Muscle of arm (tissue), 12 donors: Measurements from ENCODE around the gene SEL1L. TPM values are rescaled to one million over a fixed set of nuclear protein-coding genes. Genes with fewer than 3 reads are reported as not detected.
"Not testable (repeated sequence)": the region's sequence is repeated elsewhere in the genome, so short reads cannot be mapped to it uniquely, and the experiment has no call there.

Experiments used
- DNase-seq: peaks from one replicate; pipeline ENCODE4 v3.0.0-alpha.2; 2013
- polyA plus RNA-seq, 12 donors: library from polyadenylated mRNA; unstranded; fragments of 120-200 nt; gene quantifications; one replicate each; pipeline ENCODE4 v1.2.1, GENCODE V29; 2013; ENCODE audit not compliant: insufficient read length in 12 of 12

SEL1L gene
- polyA plus RNA-seq, 12 donors = 34.8 to 54.1 (median 47.6) TPM; not detected in 1

GRCh38 chr14:81534510-81535074 is 939 bp upstream of the SEL1L start:
- no peak for DNase-seq

DNA sequence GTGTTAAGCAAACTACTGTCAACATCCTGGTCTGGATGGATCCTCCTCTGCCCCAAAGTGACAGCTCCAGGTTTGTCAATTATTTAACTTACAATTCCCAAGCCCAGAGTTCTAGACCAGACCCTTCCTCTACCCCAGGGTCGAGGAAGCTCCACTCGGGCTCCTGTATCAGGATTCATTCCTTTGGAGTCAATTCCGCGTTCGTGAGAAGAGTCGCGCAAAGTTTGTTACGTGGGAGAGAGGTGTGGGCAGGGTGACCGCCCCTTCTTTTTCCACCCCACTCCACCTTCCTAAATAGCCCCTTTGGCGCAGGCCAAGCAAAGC is 479 bp downstream of the SEL1L start:
- DNase-seq = no peak

GRCh38 chr14:81529391-81529790 is 4.3 kb downstream of the SEL1L start:
- DNase-seq = no peak

DNA sequence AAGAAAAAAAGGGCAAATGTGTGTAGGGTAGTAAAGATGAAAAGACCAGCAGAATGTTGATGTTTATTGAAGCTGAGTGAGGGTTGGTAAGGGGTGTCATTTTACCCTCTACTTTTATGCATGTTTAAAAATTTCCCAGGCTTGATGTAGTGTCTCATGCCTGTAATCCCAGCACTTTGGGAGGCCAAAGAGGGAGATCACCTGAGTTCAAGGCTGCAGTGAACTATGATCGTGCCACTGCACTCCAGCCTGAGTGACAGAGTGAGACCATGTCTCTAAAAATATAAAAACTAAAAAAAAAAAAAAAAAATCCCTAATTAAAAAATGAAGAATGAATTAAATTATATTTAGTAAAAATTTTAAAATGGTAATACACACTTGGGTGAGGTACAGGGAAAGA is 8.5 kb downstream of the SEL1L start:
- DNase-seq = no peak

- no peak for DNase-seq
Measured at GRCh38 chr14:81523616-81524015, 10.0 kb downstream of the SEL1L start.

DNA sequence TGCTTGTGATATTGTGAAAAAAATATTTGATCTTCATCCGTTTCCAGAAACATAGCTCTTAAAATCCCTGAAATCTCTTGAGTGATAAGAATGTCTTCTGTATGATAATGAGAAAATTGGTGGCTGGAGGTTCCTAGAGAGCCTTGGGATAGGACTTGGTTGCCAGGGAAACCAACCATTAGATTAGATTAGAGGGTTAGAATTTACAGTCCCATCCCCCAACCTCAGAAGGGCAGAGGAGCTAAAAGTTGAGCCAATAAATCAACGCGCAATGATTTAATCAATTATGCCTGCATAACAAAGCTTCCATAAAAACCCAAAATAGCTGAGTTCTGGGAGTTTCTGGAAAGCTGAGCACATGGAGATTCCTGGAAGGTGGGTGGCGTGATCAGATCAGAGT is 10.6 kb downstream of the SEL1L start:
- DNase-seq = no peak

- DNase-seq = no peak
Measured at GRCh38 chr14:81521356-81521755, 12.3 kb downstream of the SEL1L start.

DNA sequence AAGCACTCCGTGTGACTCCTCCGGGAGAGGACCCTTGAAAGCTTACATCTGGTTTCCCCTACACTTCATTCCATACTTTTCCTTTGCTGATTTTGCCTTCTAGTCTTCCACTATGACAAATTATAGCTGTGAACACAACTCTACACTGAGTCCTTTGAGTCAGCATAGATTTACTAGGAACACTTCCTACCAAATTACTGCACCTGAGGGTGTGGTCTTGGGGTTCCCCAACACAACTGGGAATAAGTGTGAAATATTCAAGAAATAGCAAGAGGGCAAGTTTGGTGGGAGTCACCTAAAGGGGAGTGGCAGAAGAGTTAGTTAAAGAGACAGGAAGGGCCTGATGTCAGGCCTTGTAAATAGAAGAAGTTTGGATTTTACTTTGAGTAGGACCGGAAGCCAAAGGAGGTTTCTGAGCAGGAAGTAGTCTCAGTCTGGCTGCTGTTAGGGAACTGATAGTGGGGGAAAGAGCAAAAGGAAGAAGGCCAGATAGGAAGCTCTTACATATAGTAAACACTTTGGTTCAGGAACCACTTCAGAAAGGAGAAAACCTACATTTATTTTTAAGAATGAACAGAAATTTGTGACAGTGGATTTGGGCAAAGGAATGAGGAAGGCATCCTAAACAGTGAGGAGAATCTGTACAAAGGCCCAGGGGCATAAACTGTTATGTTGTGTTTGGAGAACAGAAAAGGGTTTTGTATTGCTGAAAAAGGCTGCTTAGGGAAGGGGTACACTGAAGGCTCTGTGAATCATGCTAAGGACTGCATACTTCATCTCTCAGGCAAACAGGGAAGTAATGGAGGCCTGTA is 14.2 kb downstream of the SEL1L start:
- peak; percentile 19 for DNase-seq

- DNase-seq = no peak
Measured at GRCh38 chr14:81517798-81518398, 15.8 kb downstream of the SEL1L start.

GRCh38 chr14:81516986-81517797 is 16.5 kb downstream of the SEL1L start:
- peak; percentile 43 for DNase-seq

- not testable (repeated sequence) for DNase-seq
Measured at GRCh38 chr14:81515927-81516326, 17.7 kb downstream of the SEL1L start.

DNA sequence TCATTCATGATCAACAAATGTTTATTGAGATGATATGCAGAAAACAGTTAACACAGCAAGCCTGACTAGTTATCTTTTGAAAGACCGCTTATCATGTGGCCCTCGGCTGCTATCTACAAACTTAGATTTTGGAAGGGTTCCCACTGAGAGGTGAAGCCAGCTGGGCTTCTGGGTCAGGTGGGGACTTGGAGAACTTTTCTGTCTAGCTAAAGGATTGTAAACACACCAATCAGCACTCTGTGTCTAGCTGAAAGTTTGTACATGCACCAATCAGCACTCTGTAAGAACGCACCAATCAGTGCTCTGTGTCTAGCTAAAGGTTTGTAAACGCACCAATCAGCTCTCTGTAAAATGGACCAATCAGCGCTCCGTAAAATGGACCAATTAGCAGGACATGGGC is 20.8 kb downstream of the SEL1L start:
- not testable (repeated sequence) for DNase-seq

DNA sequence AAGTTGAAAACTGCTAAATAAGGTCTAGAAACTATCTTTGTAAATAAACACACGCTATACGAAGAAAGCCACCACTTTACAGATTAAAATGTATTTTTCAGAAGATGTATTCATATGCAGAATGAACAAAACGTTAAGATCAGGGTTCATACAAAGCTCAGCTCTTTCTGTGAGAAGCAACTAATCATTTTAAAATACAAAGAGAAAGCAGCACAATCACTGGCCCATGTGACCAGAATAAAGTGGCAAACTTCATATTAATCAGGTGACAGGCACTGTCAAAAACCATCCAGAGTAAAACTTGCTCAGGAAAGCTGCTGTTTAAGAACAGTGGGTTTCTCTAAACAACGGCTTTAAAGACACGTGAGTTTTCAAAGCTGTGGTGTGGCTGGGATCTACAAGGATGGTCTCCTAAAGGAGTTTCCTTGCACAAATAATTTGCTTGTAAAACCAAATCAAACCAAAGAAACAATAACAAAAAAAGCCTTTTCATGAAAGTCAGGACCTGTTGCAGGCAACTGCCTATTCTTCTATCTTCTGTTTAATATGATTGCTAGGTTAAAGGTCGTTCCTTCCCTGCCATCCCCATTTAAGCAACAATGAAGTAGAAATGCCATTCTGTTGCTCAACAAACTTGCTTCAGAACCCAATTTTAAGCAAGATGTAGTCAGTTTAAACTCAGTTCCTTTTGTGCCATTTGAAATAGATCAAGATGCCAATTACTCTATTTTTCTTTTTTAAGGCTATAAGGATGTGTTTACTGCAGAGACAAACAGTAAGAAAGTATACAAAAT is 22.3 kb downstream of the SEL1L start:
- DNase-seq = no peak

DNA sequence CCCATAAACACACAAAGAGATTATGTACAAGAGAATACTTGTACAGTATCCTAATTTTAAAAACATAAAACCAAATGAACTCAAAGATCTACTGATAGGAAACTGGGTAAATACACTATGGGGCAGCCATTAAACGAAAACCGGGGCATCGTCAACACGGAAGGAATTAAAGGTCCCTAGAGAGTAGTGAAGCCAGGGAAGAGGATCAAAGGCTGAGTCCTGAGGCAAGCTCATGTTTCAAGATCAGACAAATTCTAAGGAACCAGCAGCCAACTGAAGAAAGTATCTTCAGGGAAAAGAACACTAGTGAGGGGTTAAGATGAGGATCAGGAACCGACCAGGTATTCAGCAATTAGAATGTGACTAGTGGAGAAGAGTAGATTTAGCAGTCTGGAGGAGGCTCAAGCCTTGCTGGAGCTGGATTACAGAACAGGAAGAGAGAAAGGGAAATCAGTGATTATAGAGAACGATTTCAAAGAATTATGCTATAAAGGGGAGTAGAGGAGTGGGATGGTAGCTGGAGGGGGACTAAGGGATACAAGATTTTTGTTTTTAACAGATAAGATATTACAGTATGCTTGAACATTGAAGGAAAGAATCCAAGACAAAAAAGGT is 23.7 kb downstream of the SEL1L start:
- DNase-seq = no peak

DNA sequence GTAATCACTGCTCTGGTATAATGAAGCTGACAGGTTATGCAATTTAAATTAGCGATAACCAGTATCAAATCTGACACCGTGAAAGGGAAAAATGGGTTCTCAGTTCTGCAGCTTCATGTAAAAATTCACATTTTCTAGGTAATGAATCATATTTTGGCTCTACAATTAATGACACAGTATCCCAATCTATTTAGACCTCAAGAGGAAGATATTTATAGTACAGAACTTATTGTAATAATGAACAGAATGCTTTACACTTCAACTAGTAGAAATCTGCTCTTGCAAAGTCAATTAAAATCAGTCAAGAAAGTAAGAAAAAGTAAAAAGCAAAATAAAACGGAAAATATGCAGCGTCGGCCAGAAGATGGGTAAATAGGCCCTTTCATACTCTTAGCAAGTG is 24.3 kb downstream of the SEL1L start:
- no peak for DNase-seq

GRCh38 chr14:81506487-81506886 is 27.2 kb downstream of the SEL1L start:
- no peak for DNase-seq

GRCh38 chr14:81504864-81505263 is 28.8 kb downstream of the SEL1L start:
- no peak for DNase-seq

GRCh38 chr14:81485781-81486180 is 47.9 kb downstream of the SEL1L start:
- no peak for DNase-seq

GRCh38 chr14:81485372-81485771 is 48.3 kb downstream of the SEL1L start:
- DNase-seq = no peak

DNA sequence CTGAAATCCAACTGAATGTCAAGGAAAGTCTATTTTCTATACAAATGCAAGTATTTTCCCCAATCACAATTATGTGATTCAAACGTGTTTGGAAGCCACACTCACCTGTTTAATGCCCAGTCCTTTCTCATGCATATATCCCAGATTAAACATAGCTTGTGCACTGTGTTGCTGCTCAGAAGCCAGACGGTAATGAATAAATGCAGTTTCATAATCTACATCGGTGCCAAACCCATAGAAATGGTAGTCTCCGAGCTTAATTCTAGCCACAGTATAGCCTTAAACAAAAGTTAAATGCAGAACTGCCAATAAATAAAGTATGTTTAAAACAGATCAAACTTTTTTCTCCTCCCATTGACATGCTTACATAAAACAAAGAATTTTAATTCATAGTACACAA is 49.5 kb downstream of the SEL1L start:
- DNase-seq = no peak

GRCh38 chr14:81480741-81481140 is 52.9 kb downstream of the SEL1L start:
- DNase-seq = no peak
